IMR-90 (cell line): ENCODE results near the gene VCPKMT. TPM values are rescaled to one million over a fixed set of nuclear protein-coding genes. Genes with fewer than 3 reads are reported as not detected.

Experiments
- ATAC-seq: fragments of 200-7000 bp; cut with Tn5 transposase; 2 replicates; pipeline ENCODE4 v1.9.1; 2020; ENCODE audit warnings: low read depth, mild to moderate bottlenecking, moderate library complexity
- BruUV-seq: library from RNA; stranded (reverse); fragments of 400-500 nt; replicated peaks from 2 replicates; lab custom pipeline; 2021; lab: Mats Ljungman, UMichigan
- CTCF ChIA-PET: fragments of 300-600 bp; formaldehyde crosslinking; extraction: SDS; loops from one replicate; lab custom pipeline; 2021; ENCODE audit warnings: antibody characterized with exemption; lab: Yijun Ruan, JAX
- POLR2A ChIA-PET: fragments of 300-600 bp; sonication (Branson Sonifier 250); formaldehyde crosslinking; loops from one replicate; lab custom pipeline; 2022; ENCODE audit warnings: antibody characterized with exemption; ENCODE audit not compliant: unreplicated experiment; lab: Charles Lee
- DNase-seq: peaks from one replicate; pipeline ENCODE4 v3.0.0; 2013
- H2AFZ ChIP-seq: replicated peaks from 2 replicates; pipeline ENCODE3; 2013; ENCODE audit warnings: low read length, mild to moderate bottlenecking; ENCODE audit not compliant: poor library complexity
- H2AK5ac ChIP-seq: 2 replicates; pipeline ENCODE4 v1.6.1; 2013; ENCODE audit warnings: low read depth, low read length, inconsistent platforms
- H2AK9ac ChIP-seq: replicated peaks from 2 replicates; pipeline ENCODE3; 2013; ENCODE audit warnings: mild to moderate bottlenecking, low read depth, low read length, moderate library complexity; ENCODE audit not compliant: poor library complexity
- H2BK120ac ChIP-seq: 2 replicates; pipeline ENCODE4 v1.6.1; 2013; ENCODE audit warnings: low read depth, low read length, inconsistent platforms
- H2BK15ac ChIP-seq: 3 replicates; pipeline ENCODE4 v1.6.1; 2013; ENCODE audit warnings: low read depth, low read length, inconsistent platforms
- H2BK20ac ChIP-seq: 2 replicates; pipeline ENCODE4 v1.6.1; 2013; ENCODE audit warnings: low read depth, mild to moderate bottlenecking, inconsistent platforms, low read length, moderate library complexity
- H2BK5ac ChIP-seq: 2 replicates; pipeline ENCODE4 v1.6.1; 2013; ENCODE audit warnings: mild to moderate bottlenecking, low read depth, low read length, inconsistent platforms; ENCODE audit not compliant: poor library complexity, severe bottlenecking
- H3K14ac ChIP-seq: replicated peaks from 2 replicates; pipeline ENCODE4 v1.6.1; 2013; ENCODE audit warnings: low read depth, low read length, inconsistent platforms
- H3K18ac ChIP-seq: 2 replicates; pipeline ENCODE4 v1.6.1; 2013; ENCODE audit warnings: low read depth, low read length, control low read depth
- H3K23ac ChIP-seq: 2 replicates; pipeline ENCODE4 v1.6.1; 2013; ENCODE audit warnings: low read depth, low read length, inconsistent platforms
- H3K27ac ChIP-seq: 2 replicates; pipeline ENCODE4 v1.5.1; 2013; ENCODE audit warnings: mild to moderate bottlenecking, control low read depth, low read length; ENCODE audit not compliant: insufficient read depth
- H3K27me3 ChIP-seq: 2 replicates; pipeline ENCODE4 v1.6.1; 2013; ENCODE audit warnings: low read length; ENCODE audit not compliant: control insufficient read depth, insufficient read depth
- H3K36me3 ChIP-seq: 2 replicates; pipeline ENCODE4 v1.6.1; 2013; ENCODE audit warnings: low read length, mixed read lengths; ENCODE audit not compliant: control insufficient read depth, insufficient read depth
- H3K4ac ChIP-seq: 2 replicates; pipeline ENCODE4 v1.6.1; 2013; ENCODE audit warnings: low read depth, low read length, inconsistent platforms
- H3K4me1 ChIP-seq: 2 replicates; pipeline ENCODE4 v1.6.1; 2013; ENCODE audit warnings: low read length, mixed read lengths; ENCODE audit not compliant: control insufficient read depth, insufficient read depth
- H3K4me2 ChIP-seq: 2 replicates; pipeline ENCODE4 v1.6.1; 2013; ENCODE audit warnings: low read depth, mild to moderate bottlenecking, control low read depth, low read length, moderate library complexity
- H3K4me3 ChIP-seq: 2 replicates; pipeline ENCODE4 v1.5.1; 2013; ENCODE audit warnings: low read depth, mild to moderate bottlenecking, control low read depth, low read length, moderate library complexity; ENCODE audit not compliant: insufficient read depth
- H3K56ac ChIP-seq: 2 replicates; pipeline ENCODE4 v1.6.1; 2013; ENCODE audit warnings: low read length, inconsistent platforms; ENCODE audit not compliant: insufficient read depth; ENCODE audit errors: extremely low read depth
- H3K79me1 ChIP-seq, 2 experiments: 2 replicates each; pipeline ENCODE4 v1.6.1; 2013; ENCODE audit warnings: low read length in 2 of 2, inconsistent platforms in 1 of 2, low read depth in 1 of 2
- H3K9ac ChIP-seq: 2 replicates; pipeline ENCODE4 v1.6.1; 2013; ENCODE audit warnings: low read depth, low read length, control low read depth
- H3K9me1 ChIP-seq: 2 replicates; pipeline ENCODE4 v1.6.1; 2013; ENCODE audit warnings: low read length, inconsistent platforms; ENCODE audit not compliant: insufficient read depth
- H3K9me3 ChIP-seq: 2 replicates; pipeline ENCODE4 v1.6.1; 2013; ENCODE audit warnings: low read length; ENCODE audit not compliant: control insufficient read depth, insufficient read depth
- H4K20me1 ChIP-seq: 2 replicates; pipeline ENCODE4 v1.6.1; 2013; ENCODE audit warnings: low read length, inconsistent platforms; ENCODE audit not compliant: insufficient read depth
- H4K5ac ChIP-seq: 2 replicates; pipeline ENCODE4 v1.6.1; 2013; ENCODE audit warnings: mild to moderate bottlenecking, low read depth, low read length, control low read depth
- H4K8ac ChIP-seq, 2 experiments: 2 replicates each; pipeline ENCODE4 v1.6.1; 2013; ENCODE audit warnings: low read depth in 2 of 2, low read length in 2 of 2, control low read depth in 1 of 2, inconsistent platforms in 1 of 2
- H4K91ac ChIP-seq: 2 replicates; pipeline ENCODE4 v1.6.1; 2013; ENCODE audit warnings: low read depth, low read length, inconsistent platforms; ENCODE audit not compliant: insufficient read depth
- BHLHE40 ChIP-seq: fragments of 150-350 bp; IDR thresholded peaks from 2 replicates; pipeline ENCODE4 v1.6.1; 2016; ENCODE audit warnings: mild to moderate bottlenecking, low read depth, low read length
- CHD1 ChIP-seq: IDR thresholded peaks from 2 replicates; pipeline ENCODE4 v1.6.1; 2012; ENCODE audit warnings: low read depth, low read length, improper control_type of control experiment
- CTCF ChIP-seq: conservative IDR thresholded peaks from 2 replicates; pipeline ENCODE4 v1.5.1; 2012; ENCODE audit warnings: mild to moderate bottlenecking, low read depth, low read length, improper control_type of control experiment
- FOS ChIP-seq: fragments of 150-350 bp; IDR thresholded peaks from 2 replicates; pipeline ENCODE4 v1.6.1; 2016; ENCODE audit warnings: low read depth, low read length
- MAFK ChIP-seq: IDR thresholded peaks from 2 replicates; pipeline ENCODE4 v1.6.1; 2012; ENCODE audit warnings: low read depth, low read length, improper control_type of control experiment
- MXI1 ChIP-seq: IDR thresholded peaks from 2 replicates; pipeline ENCODE4 v1.6.1; 2012; ENCODE audit warnings: low read depth, mild to moderate bottlenecking, low read length, moderate library complexity, borderline replicate concordance
- NFE2L2 ChIP-seq: fragments of 150-350 bp; IDR thresholded peaks from 2 replicates; pipeline ENCODE4 v1.6.1; 2016; ENCODE audit warnings: low read depth, mild to moderate bottlenecking, low read length
- POLR2A ChIP-seq: IDR thresholded peaks from 2 replicates; pipeline ENCODE4 v1.6.1; 2012; ENCODE audit warnings: mild to moderate bottlenecking, low read depth, low read length
- RAD21 ChIP-seq: IDR thresholded peaks from 2 replicates; pipeline ENCODE4 v1.6.1; 2012; ENCODE audit warnings: low read length, improper control_type of control experiment
- RCOR1 ChIP-seq: IDR thresholded peaks from 2 replicates; pipeline ENCODE4 v1.6.1; 2012; ENCODE audit warnings: mild to moderate bottlenecking, low read length, improper control_type of control experiment; ENCODE audit not compliant: insufficient replicate concordance
- RFX5 ChIP-seq: IDR thresholded peaks from 2 replicates; pipeline ENCODE4 v1.8.0; 2012; ENCODE audit warnings: low read depth, mild to moderate bottlenecking, low read length, moderate library complexity
- SMC3 ChIP-seq: fragments of 150-350 bp; IDR thresholded peaks from 2 replicates; pipeline ENCODE4 v1.6.1; 2016; ENCODE audit warnings: low read depth, mild to moderate bottlenecking, antibody characterized with exemption, low read length, moderate library complexity
- USF2 ChIP-seq: fragments of 150-350 bp; IDR thresholded peaks from 2 replicates; pipeline ENCODE4 v1.6.1; 2017; ENCODE audit warnings: mild to moderate bottlenecking, antibody characterized with exemption, low read length, low read depth
- WGBS, 2 experiments: methylation state at CpG; one replicate each; pipeline versions ENCODE4 v1.1.5 to v1.1.7; 2013; ENCODE audit warnings: missing lambda C conversion rate in 2 of 2; ENCODE audit not compliant: insufficient read length in 1 of 2; ENCODE audit errors: extremely low coverage in 2 of 2; 5-methylcytosine and 5-hydroxymethylcytosine counted together
- dilution Hi-C: fragments of 300-500 bp; cut with HindIII; formaldehyde crosslinking; loops from one replicate; pipeline ENCODE4 v1.14.3; 2018; ENCODE audit warnings: low sequenced_read_pairs; ENCODE audit not compliant: unreplicated experiment
- in situ Hi-C: fragments of 300-500 bp; cut with MboI; formaldehyde crosslinking; loops from 3 replicates; pipeline ENCODE4 v1.14.3; 2019; ENCODE audit warnings: low sequenced_read_pairs, inconsistent platforms, mixed read lengths
- intact Hi-C: fragments of 100-400 bp; cut with micrococcal nuclease; formaldehyde crosslinking; loops from 2 replicates; pipeline ENCODE4 v1.10.0; 2022
- polyA plus RNA-seq, 3 experiments: library from polyadenylated mRNA; depleted of rRNA; stranded (reverse); fragments of >200 nt; gene quantifications; 2 replicates each; pipeline ENCODE4 v1.2.3, GENCODE V29; 2012; ENCODE audit warnings: low replicate concordance in 1 of 3
- total RNA-seq: library from RNA; depleted of rRNA; stranded (reverse); fragments of >200 nt; gene quantifications from 2 replicates; pipeline ENCODE4 v1.2.3, GENCODE V29; 2012
- TF ChIP-seq, protein P1 (sequence below): fragments of 150-350 bp; IDR thresholded peaks from 2 replicates; pipeline ENCODE4 v1.6.1; 2016; ENCODE audit warnings: low read depth, mild to moderate bottlenecking, low read length, moderate library complexity, borderline replicate concordance

VCPKMT gene
- total and polyA plus RNA-seq, 2 of the 4 experiments (the other 2 are of a cell fraction) = 2.5 to 4.7 TPM

DNA sequence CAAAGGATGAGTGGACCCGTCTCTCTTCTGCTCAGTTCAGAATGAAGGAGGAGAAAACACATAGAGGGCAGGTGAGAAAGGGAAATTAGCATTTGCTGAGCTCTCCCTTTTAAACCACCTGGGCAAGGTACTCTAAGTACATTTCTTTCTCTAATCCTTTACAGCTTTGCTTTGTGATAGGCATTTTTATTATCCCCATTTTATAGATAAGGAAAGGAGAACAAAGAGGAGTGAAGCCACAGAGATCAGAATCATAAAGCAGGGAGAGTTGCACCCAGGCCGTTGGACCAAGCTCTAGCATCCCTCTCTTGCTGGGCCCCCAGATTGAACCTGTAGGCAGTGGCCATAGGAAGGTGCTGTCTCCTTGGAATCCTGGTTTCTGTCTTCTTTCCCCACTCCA lies 47.0 kb downstream of the VCPKMT start:
- Histone ChIP-seq H2AK9ac (no peak overlapping the region), H3K4ac (no peak overlapping the region), H2BK120ac (no peak overlapping the region), H3K27me3 (no peaks in the 10 kb centered on the region), H2BK15ac (no peak overlapping the region), H3K18ac (no peak overlapping the region), H3K27ac (no peak overlapping the region), H4K5ac (no peak overlapping the region), H4K91ac (no peak overlapping the region), H3K4me1 (peaks cover 4% of the 10 kb centered on the region; the same call in 1 of the 2 replicates), H3K9me1 (peaks cover 6% of the 10 kb centered on the region; the same call in 1 of the 2 replicates), H3K36me3 (no peaks in the 10 kb centered on the region), H2AFZ (no peak overlapping the region), H3K4me2 (no peak overlapping the region), H4K8ac (no peak overlapping the region), H3K4me3 (no peak overlapping the region), H3K23ac (no peak overlapping the region), H3K79me1 (no peaks in the 10 kb centered on the region), H3K14ac (no peak overlapping the region), H2BK20ac (no peak overlapping the region), H4K20me1 (no peaks in the 10 kb centered on the region), H2BK5ac (no peak overlapping the region), H3K9ac (no peak overlapping the region), H3K56ac (no peak overlapping the region), H3K9me3 (no peaks in the 10 kb centered on the region), H2AK5ac (no peak overlapping the region)
- CTCF ChIA-PET = no interaction called here
- BruUV-seq = no TSS peak
- ATAC-seq (no peak), DNase-seq (no peak)
- POLR2A ChIA-PET = no interaction called here
- TF ChIP-seq CTCF (no peak), FOS (no peak), MAFK (no peak), NFE2L2 (no peak), RFX5 (no peak), RCOR1 (no peak), SMC3 (no peak), CHD1 (no peak), RAD21 (no peak), BHLHE40 (no peak), USF2 (no peak), POLR2A (no peak), MXI1 (no peak)
- TF ChIP-seq, protein P1, sequence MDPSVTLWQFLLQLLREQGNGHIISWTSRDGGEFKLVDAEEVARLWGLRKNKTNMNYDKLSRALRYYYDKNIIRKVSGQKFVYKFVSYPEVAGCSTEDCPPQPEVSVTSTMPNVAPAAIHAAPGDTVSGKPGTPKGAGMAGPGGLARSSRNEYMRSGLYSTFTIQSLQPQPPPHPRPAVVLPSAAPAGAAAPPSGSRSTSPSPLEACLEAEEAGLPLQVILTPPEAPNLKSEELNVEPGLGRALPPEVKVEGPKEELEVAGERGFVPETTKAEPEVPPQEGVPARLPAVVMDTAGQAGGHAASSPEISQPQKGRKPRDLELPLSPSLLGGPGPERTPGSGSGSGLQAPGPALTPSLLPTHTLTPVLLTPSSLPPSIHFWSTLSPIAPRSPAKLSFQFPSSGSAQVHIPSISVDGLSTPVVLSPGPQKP = no peak
- intact Hi-C loops = no loop called here
- dilution Hi-C loops = no loop called here
- in situ Hi-C loops = no loop called here
- WGBS, 2 experiments = 65% methylated on average over 2 of the region's 2 CpGs; no CpG with 5 or more reads in 1 of the 2 experiments
